Common myeloid progenitor, CD34-positive (primary cell): ENCODE results near the gene MED20.
A peak's percentile ranks its signal among the peaks of the same experiment; 100 is the strongest.

Experiments
- CTCF ChIA-PET: fragments of 350-600 bp; sonication (Branson Sonifier 250); formaldehyde crosslinking; loops from one replicate; lab custom pipeline; 2021; ENCODE audit warnings: antibody characterized with exemption; lab: Charles Lee
- POLR2A ChIA-PET: fragments of 350-600 bp; sonication (Branson Sonifier 250); formaldehyde crosslinking; loops from one replicate; lab custom pipeline; 2021; ENCODE audit warnings: antibody characterized with exemption; lab: Charles Lee
- DNase-seq, 3 donors: peaks; one replicate each; pipeline versions ENCODE4 v3.0.0 to v3.0.0-alpha.2; 2013
- H3K27ac ChIP-seq, 2 experiments: 1 replicate in 1 of 2; 2 replicates in 1 of 2; pipeline ENCODE4 v1.7.0; 2013; ENCODE audit warnings: inconsistent platforms in 2 of 2, low read length in 2 of 2, mild to moderate bottlenecking in 2 of 2, low read depth in 1 of 2, moderate library complexity in 1 of 2; ENCODE audit not compliant: severe bottlenecking in 2 of 2, insufficient read depth in 1 of 2, poor library complexity in 1 of 2
- H3K27me3 ChIP-seq, 5 experiments: replicated peaks in 2 of 5; 1 replicate in 3 of 5; 2 replicates in 2 of 5; pipeline versions ENCODE4 v1.6.1 to v1.7.0; 2013; ENCODE audit warnings: low read length in 4 of 5, mild to moderate bottlenecking in 2 of 5, moderate library complexity in 2 of 5, inconsistent platforms in 1 of 5; ENCODE audit not compliant: insufficient read depth in 5 of 5, control insufficient read depth in 4 of 5
- H3K36me3 ChIP-seq, 4 experiments: 1 replicate in 2 of 4; 2 replicates in 2 of 4; pipeline versions ENCODE4 v1.6.1 to v1.7.0; 2013; ENCODE audit warnings: low read length in 3 of 4, control low read depth in 1 of 4, mild to moderate bottlenecking in 1 of 4; ENCODE audit not compliant: control insufficient read depth in 4 of 4, insufficient read depth in 4 of 4
- H3K4me1 ChIP-seq, 4 experiments: 1 replicate in 3 of 4; 2 replicates in 1 of 4; pipeline versions ENCODE4 v1.6.1 to v1.7.1; 2013; ENCODE audit warnings: low read length in 3 of 4, mild to moderate bottlenecking in 3 of 4, control low read depth in 1 of 4, inconsistent platforms in 1 of 4, moderate library complexity in 1 of 4; ENCODE audit not compliant: control insufficient read depth in 4 of 4, insufficient read depth in 4 of 4; ENCODE audit errors: control extremely low read depth in 1 of 4
- H3K4me3 ChIP-seq, 7 experiments: 1 replicate in 4 of 7; 2 replicates in 3 of 7; pipeline versions ENCODE4 v1.5.1 to v1.7.0; 2013; ENCODE audit warnings: mild to moderate bottlenecking in 7 of 7, low read length in 6 of 7, moderate library complexity in 6 of 7, inconsistent platforms in 2 of 7, low read depth in 2 of 7, control low read depth in 1 of 7; ENCODE audit not compliant: insufficient read depth in 4 of 7, control insufficient read depth in 1 of 7; ENCODE audit errors: extremely low read depth in 1 of 7
- H3K9me3 ChIP-seq, 5 experiments: 1 replicate in 4 of 5; 2 replicates in 1 of 5; pipeline versions ENCODE4 v1.6.1 to v1.7.1; 2013; ENCODE audit warnings: low read length in 4 of 5, mild to moderate bottlenecking in 2 of 5, inconsistent platforms in 1 of 5, low read depth in 1 of 5, moderate library complexity in 1 of 5; ENCODE audit not compliant: control insufficient read depth in 4 of 5, insufficient read depth in 2 of 5; ENCODE audit errors: control extremely low read depth in 1 of 5
- WGBS: methylation state at CpG from one replicate; pipeline ENCODE4 v1.1.5; 2013; ENCODE audit not compliant: insufficient coverage; 5-methylcytosine and 5-hydroxymethylcytosine counted together

Gene MED20

DNA sequence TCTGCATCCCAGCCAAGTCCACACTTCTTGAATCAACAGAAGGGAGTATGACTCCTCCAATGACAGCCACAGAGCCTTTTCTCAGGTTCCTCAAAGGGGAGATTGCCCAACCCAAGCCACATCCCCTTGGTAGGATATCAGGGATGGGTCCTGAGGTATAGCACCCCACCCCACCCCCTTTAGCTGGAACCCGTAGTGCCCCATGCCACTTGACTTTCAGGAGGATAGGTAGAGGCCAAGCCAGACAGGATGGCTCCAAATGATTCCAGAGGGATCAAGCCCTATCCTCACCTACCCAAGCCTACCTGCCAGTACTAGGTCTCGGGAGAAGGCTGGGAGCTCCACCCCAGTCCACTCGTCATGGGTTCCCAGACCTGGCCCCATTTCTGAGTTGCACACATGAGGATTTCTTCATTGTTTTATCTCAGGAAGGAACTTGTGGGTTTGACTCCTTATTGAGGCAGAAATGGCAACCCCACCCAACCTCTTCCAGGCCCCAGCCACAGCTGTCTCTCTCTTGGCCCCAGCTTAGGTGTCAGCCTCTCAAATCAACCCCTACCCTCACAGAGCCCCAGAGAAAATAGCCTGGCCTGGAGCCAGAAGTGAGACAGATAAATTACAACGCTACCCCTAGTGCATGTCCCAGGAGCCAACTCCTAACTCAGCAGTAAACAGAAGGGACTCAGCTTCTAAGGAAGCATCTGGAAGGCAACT lies 17.1 kb upstream of the MED20 start:
- Histone ChIP-seq H3K4me3 (peak overlapping the region in 6 of 7 experiments; percentile 29 to 90 (median 70)), H3K36me3 (peaks cover 1 to 50% (median 17%) of the 10 kb centered on the region in 4 experiments), H3K27me3 (no peaks in the 10 kb centered on the region), H3K27ac (peak overlapping the region in 1 of 2 experiments; percentile 69), H3K4me1 (peaks cover 30 to 82% (median 76%) of the 10 kb centered on the region in 4 experiments), H3K9me3 (no peaks in the 10 kb centered on the region)
- 0% methylated on average over 2 of the region's 4 CpGs for WGBS
- DNase-seq, result peak; percentile 63 to 87 (median 85)
- ChIA-PET POLR2A (interaction anchor here (0.9 kb wide), 1 partner anchor 92 kb away, joined by 3 read pairs; no protein-coding TSS in a partner anchor), CTCF (interaction anchor here (0.5 to 14.6 kb wide), 12 partner anchors 13 to 151 kb away, joined by 3 to 180 read pairs (median 6); partner anchors contain the start of genes BYSL, MED20, TAF8 and TOMM6)

DNA sequence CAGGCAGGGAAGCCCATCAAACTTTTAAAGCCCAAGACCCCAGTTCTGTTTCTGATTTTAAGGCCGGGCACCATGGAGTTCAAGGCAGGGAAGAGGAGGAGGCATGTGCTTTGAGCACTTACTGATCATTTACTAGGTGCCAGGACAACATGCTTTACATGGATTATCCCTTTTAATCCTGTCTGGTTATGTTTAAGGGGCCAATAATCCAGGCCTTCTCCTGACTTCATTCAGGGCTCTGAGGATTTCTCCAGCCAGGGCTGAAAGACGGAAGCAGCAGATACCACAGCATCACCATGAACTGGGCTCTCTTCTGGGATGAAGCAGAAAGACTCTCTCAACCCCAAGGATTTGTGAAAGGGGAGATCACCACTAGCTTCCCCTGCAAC lies 16.5 kb upstream of the MED20 start:
- no peaks in the 10 kb centered on the region for H3K9me3 ChIP-seq
- no peaks in the 10 kb centered on the region for H3K27me3 ChIP-seq
- peaks cover 4 to 55% (median 23%) of the 10 kb centered on the region in 4 experiments for H3K36me3 ChIP-seq
- WGBS, result 67% methylated on average over 2 of the region's 2 CpGs
- ChIA-PET POLR2A (no interaction called here), CTCF (interaction anchor here (1.0 to 14.6 kb wide), 11 partner anchors 12 to 151 kb away, joined by 3 to 180 read pairs (median 7); partner anchors contain the start of genes BYSL, MED20, TAF8 and TOMM6)
- no peak overlapping the region for H3K27ac ChIP-seq
- no peak for DNase-seq
- H3K4me3 ChIP-seq, result peak overlapping the region in 3 of 7 experiments; percentile 57 to 90 (median 89)
- peaks cover 30 to 80% (median 74%) of the 10 kb centered on the region in 4 experiments for H3K4me1 ChIP-seq

DNA sequence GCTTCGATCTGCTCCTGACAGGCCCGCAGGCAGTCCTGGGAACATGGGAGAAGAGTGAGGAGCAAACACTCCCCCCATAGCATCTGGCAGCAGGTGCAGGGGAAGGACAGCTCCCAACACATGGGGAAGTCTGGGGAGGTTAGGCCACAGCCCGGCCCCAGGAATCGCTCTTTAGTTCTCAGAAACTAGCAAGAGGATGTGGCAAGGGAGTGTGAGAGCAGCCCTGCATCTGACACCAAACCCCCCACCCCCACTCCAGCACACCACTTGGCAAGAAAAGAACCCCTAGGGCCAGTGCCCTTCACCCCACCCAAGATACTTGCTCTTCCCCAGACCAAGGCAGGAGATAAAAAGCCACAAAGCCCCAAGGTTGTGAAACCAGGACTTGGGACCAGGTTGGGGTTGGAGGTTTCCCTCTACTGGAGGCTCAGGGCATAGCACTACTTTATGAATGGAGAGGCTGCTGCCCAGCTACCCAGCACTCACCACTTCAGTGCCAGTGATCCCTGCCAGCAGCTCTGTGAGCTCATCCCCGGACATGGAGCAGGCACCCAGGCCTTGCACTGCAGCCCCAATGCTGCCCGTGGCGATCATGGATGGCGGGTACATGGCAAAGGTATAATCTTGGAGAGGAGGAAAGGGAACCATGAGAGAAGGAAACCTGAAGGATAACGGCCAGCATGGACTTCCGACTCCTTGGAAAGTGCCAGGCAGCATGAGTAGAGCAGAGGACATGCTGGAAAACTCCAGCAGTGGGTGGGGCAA lies 15.3 kb upstream of the MED20 start:
- Histone ChIP-seq H3K27me3 (no peaks in the 10 kb centered on the region), H3K36me3 (peaks cover 5 to 67% (median 35%) of the 10 kb centered on the region in 4 experiments), H3K4me3 (peak overlapping the region in 3 of 7 experiments; percentile 46 to 55 (median 55)), H3K4me1 (peaks cover 28 to 72% (median 68%) of the 10 kb centered on the region in 4 experiments), H3K9me3 (no peaks in the 10 kb centered on the region), H3K27ac (peak overlapping the region in 1 of 2 experiments; percentile 54)
- CTCF ChIA-PET, result interaction anchor here (0.8 to 14.6 kb wide), 21 partner anchors 11 to 1143 kb away, joined by 3 to 180 read pairs (median 4); partner anchors contain the start of genes BYSL, MED20, TAF8 and TOMM6
- POLR2A ChIA-PET, result interaction anchor here (0.6 to 1.4 kb wide), 4 partner anchors 15 to 159 kb away, joined by 3 to 4 read pairs (median 3); partner anchors contain the start of genes BYSL, MED20 and USP49
- WGBS, result 43% methylated on average over 6 of the region's 10 CpGs
- peak; percentile 96 to 99 (median 99) for DNase-seq

DNA sequence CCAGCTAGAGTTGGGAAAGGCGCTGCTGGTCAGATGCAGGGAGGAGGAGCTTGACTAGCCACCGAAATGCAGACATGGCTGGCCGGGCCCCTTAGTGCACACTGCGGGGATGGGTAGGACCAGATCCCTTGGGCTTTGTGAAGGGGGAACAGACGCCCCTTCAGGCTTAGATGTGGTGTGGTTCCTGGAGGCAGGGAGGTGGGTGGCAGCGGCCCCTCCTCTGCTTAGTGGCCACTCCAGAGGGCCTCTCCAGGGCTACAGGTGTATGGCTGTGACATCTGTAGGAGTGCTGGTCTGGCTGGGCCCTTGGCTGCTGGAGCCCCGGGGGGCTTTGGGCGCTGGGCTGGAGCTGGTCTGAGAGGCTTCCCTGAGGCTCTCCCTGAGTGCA lies 14.7 kb upstream of the MED20 start:
- CTCF ChIA-PET, result interaction anchor here (0.9 to 14.6 kb wide), 17 partner anchors 10 to 1143 kb away, joined by 3 to 180 read pairs (median 3); partner anchors contain the start of genes BYSL, MED20 and TAF8
- H3K4me1 ChIP-seq, result peaks cover 28 to 66% (median 65%) of the 10 kb centered on the region in 4 experiments
- peaks cover 9 to 73% (median 40%) of the 10 kb centered on the region in 4 experiments for H3K36me3 ChIP-seq
- DNase-seq, result peak in 1 of 3 donors; percentile 9
- no peaks in the 10 kb centered on the region for H3K27me3 ChIP-seq
- POLR2A ChIA-PET, result interaction anchor here (0.6 to 1.4 kb wide), 4 partner anchors 14 to 158 kb away, joined by 3 to 4 read pairs (median 3); partner anchors contain the start of genes BYSL and MED20
- H3K27ac ChIP-seq, result peak overlapping the region in 1 of 2 experiments; percentile 54
- 47% methylated on average over 3 of the region's 8 CpGs for WGBS
- no peaks in the 10 kb centered on the region for H3K9me3 ChIP-seq
- peak overlapping the region in 4 of 7 experiments; percentile 25 to 55 (median 40) for H3K4me3 ChIP-seq

DNA sequence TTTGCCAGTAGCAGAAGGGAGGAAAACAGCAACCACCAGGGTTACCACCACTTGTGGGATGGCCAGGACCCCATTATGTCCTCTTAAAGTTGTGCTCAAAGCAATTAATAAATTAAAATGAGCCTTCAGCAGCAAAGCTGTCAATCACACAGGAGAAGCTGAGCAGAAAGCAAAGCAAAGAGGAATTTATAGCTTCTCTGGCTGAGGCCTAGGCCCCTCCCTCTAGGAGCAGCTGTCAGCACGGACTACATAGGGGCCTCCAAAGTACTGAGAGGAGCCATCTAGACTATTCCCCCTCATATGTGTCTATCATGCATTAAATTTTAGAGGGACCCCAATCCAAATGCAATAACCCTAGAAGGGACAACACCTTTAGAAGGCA lies 14.2 kb upstream of the MED20 start:
- Histone ChIP-seq H3K4me1 (peaks cover 26 to 62% (median 60%) of the 10 kb centered on the region in 4 experiments), H3K36me3 (peaks cover 10 to 74% (median 43%) of the 10 kb centered on the region in 4 experiments), H3K9me3 (no peaks in the 10 kb centered on the region), H3K4me3 (peak overlapping the region in 2 of 7 experiments; percentile 11 to 55), H3K27me3 (no peaks in the 10 kb centered on the region), H3K27ac (peak overlapping the region in 1 of 2 experiments; percentile 16)
- DNase-seq, result no peak
- ChIA-PET CTCF (interaction anchor here (1.2 to 14.6 kb wide), 9 partner anchors 10 to 567 kb away, joined by 3 to 180 read pairs (median 3); partner anchors contain the start of genes BYSL, MED20 and TAF8), POLR2A (interaction anchor here (0.6 to 1.1 kb wide), 3 partner anchors 13 to 33 kb away, joined by 3 to 4 read pairs (median 3); partner anchors contain the start of genes BYSL and MED20)
- 0% methylated on average over 1 of the region's 1 CpG for whole genome bisulfite sequencing
